ENCODE data around the gene GRAMD4. TPM values are rescaled to one million over a fixed set of nuclear protein-coding genes. Genes with fewer than 3 reads are reported as not detected.

Gene GRAMD4
- total RNA-seq, 1 donor from 2014 or later = 71.4 TPM

- no peak for DNase-seq
- Histone ChIP-seq H3K4me1 (no peaks in the 10 kb centered on the region), H3K9me3 (no peaks in the 10 kb centered on the region), H3K4me3 (no peak overlapping the region), H3K27ac (no peak overlapping the region), H3K36me3 (peaks cover 31% of the 10 kb centered on the region), H3K27me3 (no peaks in the 10 kb centered on the region)
- intact Hi-C loops (cut with DNase I) = no loop called here
- TF ChIP-seq CTCF (IDR thresholded peaks at IDR 0.05) = no peak
- no peak for ATAC-seq
Observed at GRCh38 chr22:46662226-46662625, 42.0 kb downstream of the GRAMD4 start.

- no peak for TF ChIP-seq CTCF (IDR thresholded peaks at IDR 0.05)
- DNase-seq = no peak
Observed at GRCh38 chr22:46663001-46663400, 42.8 kb downstream of the GRAMD4 start.

GRCh38 chr22:46663436-46664100 lies 43.4 kb downstream of the GRAMD4 start:
- no peaks in the 10 kb centered on the region for H3K27me3 ChIP-seq
- intact Hi-C loops (cut with DNase I) = no loop called here
- ATAC-seq = no peak
- H3K27ac ChIP-seq = no peak overlapping the region
- H3K4me3 ChIP-seq = no peak overlapping the region
- no peaks in the 10 kb centered on the region for H3K4me1 ChIP-seq
- H3K36me3 ChIP-seq = peaks cover 44% of the 10 kb centered on the region
- DNase-seq = no peak
- no peak for TF ChIP-seq CTCF (IDR thresholded peaks at IDR 0.05)
- no peaks in the 10 kb centered on the region for H3K9me3 ChIP-seq

More at GRCh38 chr22:46663001-46663400, 42.8 kb downstream of the GRAMD4 start:
- Histone ChIP-seq H3K36me3 (peaks cover 39% of the 10 kb centered on the region), H3K4me1 (no peaks in the 10 kb centered on the region), H3K27ac (no peak overlapping the region), H3K9me3 (no peaks in the 10 kb centered on the region), H3K27me3 (no peaks in the 10 kb centered on the region), H3K4me3 (no peak overlapping the region)
- no peak for ATAC-seq
- intact Hi-C loops (cut with DNase I) = no loop called here

- ATAC-seq = no peak
- Histone ChIP-seq H3K36me3 (peaks cover 52% of the 10 kb centered on the region), H3K9me3 (no peaks in the 10 kb centered on the region)
Observed at GRCh38 chr22:46664301-46664855, 44.2 kb downstream of the GRAMD4 start.

GRCh38 chr22:46665151-46665695 lies 45.0 kb downstream of the GRAMD4 start:
- intact Hi-C loops (cut with DNase I) = no loop called here
- H3K4me1 ChIP-seq = no peaks in the 10 kb centered on the region
- peaks cover 58% of the 10 kb centered on the region for H3K36me3 ChIP-seq
- H3K27ac ChIP-seq = no peak overlapping the region
- DNase-seq (no peak), ATAC-seq (no peak)
- H3K9me3 ChIP-seq = no peaks in the 10 kb centered on the region
- no peaks in the 10 kb centered on the region for H3K27me3 ChIP-seq
- no peak for TF ChIP-seq CTCF (IDR thresholded peaks at IDR 0.05)
- no peak overlapping the region for H3K4me3 ChIP-seq

More at GRCh38 chr22:46664301-46664855, 44.2 kb downstream of the GRAMD4 start:
- TF ChIP-seq CTCF (IDR thresholded peaks at IDR 0.05) = no peak
- intact Hi-C loops (cut with DNase I) = no loop called here
- no peaks in the 10 kb centered on the region for H3K27me3 ChIP-seq
- H3K4me3 ChIP-seq = no peak overlapping the region
- H3K27ac ChIP-seq = no peak overlapping the region
- no peaks in the 10 kb centered on the region for H3K4me1 ChIP-seq
- no peak for DNase-seq

All from upper lobe of right lung (tissue), 1 donor.